Neural progenitor cell (in vitro differentiated cells): ENCODE measurements around the gene TWF1. TPM values are rescaled to one million over a fixed set of nuclear protein-coding genes. Genes with fewer than 3 reads are reported as not detected.

Source experiments
- DNase-seq: peaks from one replicate; pipeline ENCODE4 v3.0.0-alpha.2; 2016; ENCODE audit warnings: low spot score
- H2AFZ ChIP-seq: fragments of 200-600 bp; sonication (generic); replicated peaks from 2 replicates; pipeline ENCODE4 v1.6.1; 2016; ENCODE audit warnings: antibody characterized with exemption
- H3F3A ChIP-seq: fragments of 200-600 bp; sonication (generic); 2 replicates; pipeline ENCODE4 v1.6.1; 2016; ENCODE audit warnings: antibody characterized with exemption, low read depth
- H3K27ac ChIP-seq: fragments of 200-600 bp; sonication (generic); 2 replicates; pipeline ENCODE4 v1.5.1; 2016; ENCODE audit warnings: mild to moderate bottlenecking
- H3K27me3 ChIP-seq: fragments of 200-600 bp; sonication (generic); 2 replicates; pipeline ENCODE4 v1.6.1; 2016; ENCODE audit warnings: mild to moderate bottlenecking, moderate library complexity
- H3K36me3 ChIP-seq: fragments of 200-600 bp; sonication (generic); 2 replicates; pipeline ENCODE4 v1.5.1; 2016
- H3K4me1 ChIP-seq: fragments of 200-600 bp; sonication (generic); 2 replicates; pipeline ENCODE4 v1.6.1; 2016; ENCODE audit warnings: mixed run types
- H3K4me2 ChIP-seq: fragments of 200-600 bp; sonication (generic); 2 replicates; pipeline ENCODE4 v1.6.1; 2016
- H3K4me3 ChIP-seq: fragments of 200-600 bp; sonication (generic); 2 replicates; pipeline ENCODE4 v1.5.1; 2016
- H3K79me2 ChIP-seq: fragments of 200-600 bp; sonication (generic); 2 replicates; pipeline ENCODE4 v1.6.1; 2016; ENCODE audit warnings: low read depth
- H3K9ac ChIP-seq: fragments of 200-600 bp; sonication (generic); 2 replicates; pipeline ENCODE4 v1.6.1; 2016
- H3K9me3 ChIP-seq: fragments of 200-600 bp; sonication (generic); 2 replicates; pipeline ENCODE4 v1.5.1; 2016; ENCODE audit warnings: low read depth
- H4K20me1 ChIP-seq: fragments of 200-600 bp; sonication (generic); 2 replicates; pipeline ENCODE4 v1.6.1; 2016; ENCODE audit warnings: low read depth
- H3K27ac Mint-ChIP-seq: 3 replicates; pipeline ENCODE4 v1.8.0; 2021; ENCODE audit warnings: mixed read lengths
- H3K27me3 Mint-ChIP-seq: 2 replicates; pipeline ENCODE4 v1.8.0; 2022; ENCODE audit warnings: low read depth, mild to moderate bottlenecking, inconsistent platforms, moderate library complexity, mixed read lengths; ENCODE audit not compliant: insufficient read depth
- H3K36me3 Mint-ChIP-seq: 3 replicates; pipeline ENCODE4 v1.8.0; 2021; ENCODE audit warnings: mixed read lengths
- H3K4me1 Mint-ChIP-seq: 3 replicates; pipeline ENCODE4 v1.8.0; 2021; ENCODE audit warnings: mixed read lengths
- H3K4me3 Mint-ChIP-seq: 3 replicates; pipeline ENCODE4 v1.8.0; 2021; ENCODE audit warnings: mild to moderate bottlenecking, moderate library complexity, mixed read lengths
- H3K9me3 Mint-ChIP-seq: 3 replicates; pipeline ENCODE4 v1.8.0; 2020; ENCODE audit warnings: mixed read lengths
- EZH2 ChIP-seq: fragments of 200-600 bp; sonication (generic); IDR thresholded peaks from 2 replicates; pipeline ENCODE4 v1.6.1; 2017; ENCODE audit warnings: antibody characterized with exemption, mild to moderate bottlenecking, moderate library complexity
- EZH2phosphoT487 ChIP-seq: fragments of 200-600 bp; sonication (generic); IDR thresholded peaks from 2 replicates; pipeline ENCODE4 v1.6.1; 2017; ENCODE audit warnings: antibody characterized with exemption
- total RNA-seq: library from RNA; depleted of rRNA; stranded (reverse); fragments of >200 nt; gene quantifications from 2 replicates; pipeline ENCODE4 v1.2.3, GENCODE V29; 2015; ENCODE audit warnings: low replicate concordance
- TF ChIP-seq, protein P1 (sequence below): fragments of 200-600 bp; sonication (generic); IDR thresholded peaks from 2 replicates; pipeline ENCODE4 v1.5.1; 2017; ENCODE audit warnings: antibody characterized with exemption, mild to moderate bottlenecking

The TWF1 gene
- total RNA-seq, 1 donor from 2014 or later, result 69.2 TPM

DNA sequence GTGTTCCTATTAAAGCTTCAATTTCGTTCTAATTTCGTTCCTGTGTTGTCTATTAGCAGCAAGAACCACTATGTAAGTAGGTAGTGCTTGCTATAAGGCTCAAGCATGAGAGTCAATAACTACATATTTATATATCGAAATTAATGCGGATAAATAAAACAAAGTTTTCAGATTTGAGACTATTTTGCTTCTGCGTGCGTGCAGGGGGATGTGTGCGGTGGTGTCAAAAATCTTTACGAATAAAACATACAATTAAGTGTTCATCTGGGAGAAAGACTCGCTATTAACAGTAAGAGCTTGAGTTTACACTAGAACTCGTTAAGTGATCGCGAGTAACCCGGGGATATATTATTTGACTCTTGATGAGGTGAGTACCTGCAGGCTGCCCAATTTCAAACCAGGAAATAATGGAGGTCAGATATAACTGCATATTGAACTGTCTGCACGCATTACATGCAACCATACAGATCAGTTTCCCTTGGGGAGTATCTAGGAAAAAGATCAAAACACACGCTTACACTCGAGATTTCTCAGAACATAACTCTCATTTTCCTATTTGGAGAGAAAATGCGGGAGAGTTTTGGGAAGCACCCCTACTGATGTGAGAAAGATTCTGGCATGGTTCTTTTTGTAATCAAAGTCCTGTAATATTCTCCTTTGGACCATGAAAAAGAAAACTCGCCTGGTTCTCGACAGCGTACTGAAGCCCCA is 813 bp downstream of the TWF1 start:
- Mint-ChIP-seq H3K27ac (peak overlapping the region; percentile 61), H3K4me1 (peaks cover 22% of the 10 kb centered on the region), H3K4me3 (peak overlapping the region; percentile 100), H3K9me3 (no peaks in the 10 kb centered on the region), H3K27me3 (peaks cover 3% of the 10 kb centered on the region), H3K36me3 (peaks cover 8% of the 10 kb centered on the region)
- peak overlapping the region; percentile 87 for H3K4me3 ChIP-seq
- H3K9me3 ChIP-seq, result no peaks in the 10 kb centered on the region
- TF ChIP-seq, protein P1, sequence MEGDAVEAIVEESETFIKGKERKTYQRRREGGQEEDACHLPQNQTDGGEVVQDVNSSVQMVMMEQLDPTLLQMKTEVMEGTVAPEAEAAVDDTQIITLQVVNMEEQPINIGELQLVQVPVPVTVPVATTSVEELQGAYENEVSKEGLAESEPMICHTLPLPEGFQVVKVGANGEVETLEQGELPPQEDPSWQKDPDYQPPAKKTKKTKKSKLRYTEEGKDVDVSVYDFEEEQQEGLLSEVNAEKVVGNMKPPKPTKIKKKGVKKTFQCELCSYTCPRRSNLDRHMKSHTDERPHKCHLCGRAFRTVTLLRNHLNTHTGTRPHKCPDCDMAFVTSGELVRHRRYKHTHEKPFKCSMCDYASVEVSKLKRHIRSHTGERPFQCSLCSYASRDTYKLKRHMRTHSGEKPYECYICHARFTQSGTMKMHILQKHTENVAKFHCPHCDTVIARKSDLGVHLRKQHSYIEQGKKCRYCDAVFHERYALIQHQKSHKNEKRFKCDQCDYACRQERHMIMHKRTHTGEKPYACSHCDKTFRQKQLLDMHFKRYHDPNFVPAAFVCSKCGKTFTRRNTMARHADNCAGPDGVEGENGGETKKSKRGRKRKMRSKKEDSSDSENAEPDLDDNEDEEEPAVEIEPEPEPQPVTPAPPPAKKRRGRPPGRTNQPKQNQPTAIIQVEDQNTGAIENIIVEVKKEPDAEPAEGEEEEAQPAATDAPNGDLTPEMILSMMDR, result no peak
- TF ChIP-seq EZH2 (no peak), EZH2phosphoT487 (no peak)
- peaks cover 37% of the 10 kb centered on the region for H3K79me2 ChIP-seq
- H3K9ac ChIP-seq, result peak overlapping the region; percentile 94
- H3K36me3 ChIP-seq, result peaks cover 9% of the 10 kb centered on the region
- H4K20me1 ChIP-seq, result no peaks in the 10 kb centered on the region
- peak overlapping the region; percentile 91 for H2AFZ ChIP-seq
- peak; percentile 13 for DNase-seq
- peak overlapping the region; percentile 91 for H3K4me2 ChIP-seq
- H3K27ac ChIP-seq, result peak overlapping the region; percentile 98
- peaks cover 10% of the 10 kb centered on the region for H3K4me1 ChIP-seq
- H3K27me3 ChIP-seq, result no peaks in the 10 kb centered on the region
- H3F3A ChIP-seq, result peaks cover 18% of the 10 kb centered on the region

DNA sequence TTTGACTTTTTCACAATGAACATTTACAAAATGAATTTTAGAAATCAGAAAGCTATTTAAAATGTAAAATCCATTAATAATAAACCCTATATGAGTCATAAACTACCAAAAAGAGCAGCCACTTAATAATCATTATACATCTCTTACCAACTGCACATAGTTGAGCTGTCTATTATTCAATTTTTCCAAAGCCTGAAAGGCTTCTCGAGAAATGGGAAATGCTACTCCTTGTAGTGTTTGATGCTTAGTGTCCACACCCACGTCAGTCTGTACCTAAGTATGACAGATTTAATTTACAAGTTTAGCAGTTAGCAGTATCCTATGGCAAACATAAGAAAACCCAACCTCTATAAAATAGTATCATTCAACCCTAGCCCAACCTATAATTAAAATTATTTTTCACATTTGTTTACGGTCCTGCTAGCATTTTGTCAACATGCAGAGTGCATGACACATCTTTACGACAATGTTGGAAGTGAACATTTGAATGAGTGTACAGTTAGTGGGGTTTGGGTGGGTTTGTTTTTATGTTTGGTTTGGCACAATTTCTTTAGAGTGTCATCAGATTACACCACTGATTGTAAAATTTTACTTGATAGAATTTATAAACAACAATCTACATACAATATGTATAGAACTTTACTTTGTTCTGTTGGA is 8.4 kb downstream of the TWF1 start:
- H3K36me3 Mint-ChIP-seq, result peaks cover 21% of the 10 kb centered on the region
- peaks cover 51% of the 10 kb centered on the region for H3K36me3 ChIP-seq

DNA sequence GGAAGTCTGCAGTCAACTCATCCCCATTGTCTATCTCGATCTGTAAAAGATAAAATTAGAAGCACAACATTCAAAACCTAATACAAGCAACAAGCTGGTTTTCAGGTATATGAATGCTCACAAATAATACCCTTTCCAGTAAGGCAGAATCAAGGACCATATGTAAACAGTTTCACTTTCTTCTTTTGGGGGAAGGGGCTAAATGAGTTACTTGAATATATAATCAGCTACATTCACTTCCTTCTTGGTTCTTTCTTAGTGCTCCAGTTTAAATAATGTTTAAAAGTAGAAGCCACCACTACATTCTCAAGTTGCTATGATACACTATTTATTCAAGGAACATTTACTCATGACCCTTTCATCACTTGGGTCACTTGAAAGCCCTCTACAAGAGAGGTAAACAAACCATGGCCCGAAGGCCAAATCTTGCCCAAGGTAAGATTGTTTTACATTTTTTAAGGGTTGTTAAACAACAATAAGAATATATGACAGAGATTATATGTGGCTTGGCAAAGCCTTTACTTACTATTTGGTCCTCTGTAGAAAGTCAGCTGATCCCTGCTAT is 10.3 kb downstream of the TWF1 start:
- Histone ChIP-seq H3K79me2 (no peaks in the 10 kb centered on the region), H3K4me2 (no peak overlapping the region), H4K20me1 (no peaks in the 10 kb centered on the region), H3K36me3 (peaks cover 43% of the 10 kb centered on the region), H3F3A (no peaks in the 10 kb centered on the region), H3K9ac (no peak overlapping the region), H3K4me3 (no peak overlapping the region), H3K9me3 (no peaks in the 10 kb centered on the region), H3K27me3 (no peaks in the 10 kb centered on the region), H3K4me1 (no peaks in the 10 kb centered on the region), H3K27ac (no peak overlapping the region), H2AFZ (no peak overlapping the region)
- H3K27ac Mint-ChIP-seq, result no peak overlapping the region
- DNase-seq, result no peak
- H3K9me3 Mint-ChIP-seq, result no peaks in the 10 kb centered on the region
- H3K4me1 Mint-ChIP-seq, result no peaks in the 10 kb centered on the region
- no peak for TF ChIP-seq EZH2phosphoT487
- TF ChIP-seq EZH2, result no peak
- TF ChIP-seq, protein P1, result no peak
- H3K4me3 Mint-ChIP-seq, result no peak overlapping the region
- H3K36me3 Mint-ChIP-seq, result peaks cover 20% of the 10 kb centered on the region
- H3K27me3 Mint-ChIP-seq, result peaks cover 2% of the 10 kb centered on the region

More for the DNA sequence above, 8.4 kb downstream of the TWF1 start:
- Histone ChIP-seq H3F3A (no peaks in the 10 kb centered on the region), H4K20me1 (no peaks in the 10 kb centered on the region), H3K27me3 (no peaks in the 10 kb centered on the region), H3K9ac (no peak overlapping the region), H3K9me3 (no peaks in the 10 kb centered on the region), H2AFZ (no peak overlapping the region), H3K27ac (no peak overlapping the region), H3K4me2 (no peak overlapping the region), H3K79me2 (peaks cover 2% of the 10 kb centered on the region), H3K4me3 (no peak overlapping the region), H3K4me1 (no peaks in the 10 kb centered on the region)
- Mint-ChIP-seq H3K4me3 (no peak overlapping the region), H3K27ac (no peak overlapping the region), H3K9me3 (no peaks in the 10 kb centered on the region), H3K27me3 (no peaks in the 10 kb centered on the region), H3K4me1 (no peaks in the 10 kb centered on the region)
- TF ChIP-seq, protein P1, result no peak
- no peak for TF ChIP-seq EZH2
- no peak for TF ChIP-seq EZH2phosphoT487
- DNase-seq, result no peak
